Suprapubic skin (tissue), 4 donors: ENCODE results near the gene SCAPER. TPM values are rescaled to one million over a fixed set of nuclear protein-coding genes. Genes with fewer than 3 reads are reported as not detected.

Experiments used
- DNase-seq, 2 donors: peaks; one replicate each; pipeline ENCODE4 v3.0.0-alpha.2; 2019; ENCODE audit warnings: low spot score in 2 of 2
- H3K27ac ChIP-seq: fragments of 200-600 bp; sonication (generic); one replicate; pipeline ENCODE4 v1.5.1; 2019
- H3K27me3 ChIP-seq: fragments of 200-600 bp; sonication (generic); one replicate; pipeline ENCODE4 v1.5.1; 2019
- H3K36me3 ChIP-seq: fragments of 200-600 bp; sonication (generic); one replicate; pipeline ENCODE4 v1.5.1; 2019
- H3K4me1 ChIP-seq: fragments of 200-600 bp; sonication (generic); one replicate; pipeline ENCODE4 v1.5.1; 2019
- H3K4me3 ChIP-seq: fragments of 200-600 bp; sonication (generic); one replicate; pipeline ENCODE4 v1.5.1; 2019; ENCODE audit warnings: mild to moderate bottlenecking
- H3K9me3 ChIP-seq: fragments of 200-600 bp; sonication (generic); one replicate; pipeline ENCODE4 v1.5.1; 2019
- CTCF ChIP-seq, 2 donors: fragments of 200-600 bp in 1 of 2; fragments of 450-650 bp in 1 of 2; sonication (generic) in 1 of 2; IDR thresholded peaks; one replicate each; pipeline ENCODE4 v1.5.1; 2016 to 2019; ENCODE audit warnings: antibody characterized with exemption in 2 of 2, mild to moderate bottlenecking in 1 of 2, moderate library complexity in 1 of 2
- EP300 ChIP-seq: sonication (generic); formaldehyde crosslinking; IDR thresholded peaks from one replicate; pipeline ENCODE4 v1.6.1; 2017; ENCODE audit warnings: antibody characterized with exemption
- POLR2A ChIP-seq, 2 donors: fragments of 450-650 bp; IDR thresholded peaks; one replicate each; pipeline ENCODE4 v1.6.1; 2017; ENCODE audit warnings: antibody characterized with exemption in 2 of 2, mild to moderate bottlenecking in 2 of 2, moderate library complexity in 2 of 2
- POLR2AphosphoS5 ChIP-seq, 3 donors: sonication (generic); formaldehyde crosslinking; IDR thresholded peaks; one replicate each; pipeline ENCODE4 v1.6.1; 2017; ENCODE audit warnings: antibody characterized with exemption in 3 of 3
- WGBS: methylation state at CpG from one replicate; pipeline ENCODE4 v1.1.5; 2018; 5-methylcytosine and 5-hydroxymethylcytosine counted together
- total RNA-seq, 4 donors: library from RNA; depleted of rRNA; stranded (reverse); fragments of >200 nt; gene quantifications; one replicate each; pipeline ENCODE4 v1.1.0, GENCODE V29; 2016

SCAPER gene
- total RNA-seq, 4 donors from 2014 or later: 26.3 to 61.4 (median 37.3) TPM

GRCh38 chr15:76429661-76430060 is 475.5 kb downstream of the SCAPER start:
- H3K4me1 ChIP-seq: no peaks in the 10 kb centered on the region
- no peak for TF ChIP-seq EP300
- no peak for TF ChIP-seq POLR2AphosphoS5 (IDR thresholded peaks at IDR 0.05)
- no peak for TF ChIP-seq CTCF (IDR thresholded peaks at IDR 0.05)
- no peak for TF ChIP-seq POLR2A (IDR thresholded peaks at IDR 0.05)
- H3K36me3 ChIP-seq: peaks cover 26% of the 10 kb centered on the region
- 95% methylated on average over 4 of the region's 4 CpGs for WGBS
- H3K9me3 ChIP-seq: no peaks in the 10 kb centered on the region
- no peak overlapping the region for H3K27ac ChIP-seq
- H3K27me3 ChIP-seq: no peaks in the 10 kb centered on the region
- no peak for DNase-seq
- no peak overlapping the region for H3K4me3 ChIP-seq

GRCh38 chr15:76426941-76427340 is 478.2 kb downstream of the SCAPER start:
- Histone ChIP-seq H3K4me1 (no peaks in the 10 kb centered on the region), H3K27ac (no peak overlapping the region), H3K36me3 (peaks cover 15% of the 10 kb centered on the region), H3K27me3 (no peaks in the 10 kb centered on the region), H3K9me3 (no peaks in the 10 kb centered on the region), H3K4me3 (no peak overlapping the region)
- TF ChIP-seq POLR2AphosphoS5 (IDR thresholded peaks at IDR 0.05): no peak
- no peak for TF ChIP-seq POLR2A (IDR thresholded peaks at IDR 0.05)
- TF ChIP-seq CTCF (IDR thresholded peaks at IDR 0.05): no peak
- no peak for TF ChIP-seq EP300
- 92% methylated on average over 2 of the region's 2 CpGs for WGBS
- no peak for DNase-seq

GRCh38 chr15:76418352-76419140 is 486.6 kb downstream of the SCAPER start:
- Histone ChIP-seq H3K27me3 (no peaks in the 10 kb centered on the region), H3K27ac (no peak overlapping the region), H3K9me3 (no peaks in the 10 kb centered on the region), H3K36me3 (no peaks in the 10 kb centered on the region), H3K4me1 (peaks cover 6% of the 10 kb centered on the region), H3K4me3 (no peak overlapping the region)
- DNase-seq: no peak
- TF ChIP-seq EP300 (no peak), CTCF (IDR thresholded peaks at IDR 0.05) (no peak), POLR2AphosphoS5 (IDR thresholded peaks at IDR 0.05) (no peak), POLR2A (IDR thresholded peaks at IDR 0.05) (no peak)
- WGBS: 78% methylated on average over 1 of the region's 2 CpGs

GRCh38 chr15:76401285-76401684 is 503.9 kb downstream of the SCAPER start:
- H3K9me3 ChIP-seq: no peaks in the 10 kb centered on the region
- peaks cover 12% of the 10 kb centered on the region for H3K36me3 ChIP-seq
- H3K27ac ChIP-seq: no peak overlapping the region
- DNase-seq: no peak
- 98% methylated on average over 1 of the region's 1 CpG for WGBS
- TF ChIP-seq CTCF (IDR thresholded peaks at IDR 0.05) (no peak), POLR2A (IDR thresholded peaks at IDR 0.05) (no peak), POLR2AphosphoS5 (IDR thresholded peaks at IDR 0.05) (no peak), EP300 (no peak)
- no peaks in the 10 kb centered on the region for H3K4me1 ChIP-seq
- H3K27me3 ChIP-seq: no peaks in the 10 kb centered on the region
- no peak overlapping the region for H3K4me3 ChIP-seq

- peaks cover 9% of the 10 kb centered on the region for H3K36me3 ChIP-seq
- TF ChIP-seq POLR2AphosphoS5 (IDR thresholded peaks at IDR 0.05) (no peak), EP300 (no peak), CTCF (IDR thresholded peaks at IDR 0.05) (no peak), POLR2A (IDR thresholded peaks at IDR 0.05) (no peak)
- no peak for DNase-seq
- H3K27ac ChIP-seq: no peak overlapping the region
- H3K9me3 ChIP-seq: no peaks in the 10 kb centered on the region
- H3K4me3 ChIP-seq: no peak overlapping the region
- H3K27me3 ChIP-seq: no peaks in the 10 kb centered on the region
- no peaks in the 10 kb centered on the region for H3K4me1 ChIP-seq
- 95% methylated on average over 1 of the region's 1 CpG for whole genome bisulfite sequencing
These were observed 506.6 kb downstream of the SCAPER start for GRCh38 chr15:76398317-76399104.
